HepG2 (cell line): ENCODE measurements around the gene SLCO2B1. TPM values are rescaled to one million over a fixed set of nuclear protein-coding genes. Genes with fewer than 3 reads are reported as not detected.

Experiments
- ATF1 ChIP-seq: IDR thresholded peaks from 2 replicates; pipeline ENCODE4 v1.6.1; 2016; ENCODE audit warnings: mild to moderate bottlenecking, control low read depth
- DMAP1 ChIP-seq: IDR thresholded peaks from 2 replicates; pipeline ENCODE4 v1.6.1; 2016
- EP300 ChIP-seq, 3 experiments: sonication (generic) in 1 of 3; formaldehyde crosslinking in 1 of 3; IDR thresholded peaks; 2 replicates each; pipeline versions ENCODE4 v1.5.1 to v1.6.1; 2011 to 2020; ENCODE audit warnings: low read depth in 2 of 3, low read length in 2 of 3, borderline replicate concordance in 1 of 3, improper control_type of control experiment in 1 of 3, mild to moderate bottlenecking in 1 of 3, missing genetic modification reagents in 1 of 3, moderate library complexity in 1 of 3
- FOXJ3 ChIP-seq: sonication (generic); formaldehyde crosslinking; IDR thresholded peaks from 2 replicates; pipeline ENCODE4 v1.4.0; 2020; ENCODE audit warnings: missing genetic modification reagents, mild to moderate bottlenecking, borderline replicate concordance
- GABPA ChIP-seq, 2 experiments: IDR thresholded peaks; 2 replicates each; pipeline ENCODE4 v1.6.1; 2011 to 2016; ENCODE audit warnings: low read depth in 2 of 2, low read length in 1 of 2, missing biosample characterization in 1 of 2, missing genetic modification characterization in 1 of 2
- HMG20A ChIP-seq: IDR thresholded peaks from 2 replicates; pipeline ENCODE4 v1.6.1; 2016; ENCODE audit warnings: borderline replicate concordance
- HNF4G ChIP-seq, 2 experiments: sonication (generic) in 1 of 2; formaldehyde crosslinking in 1 of 2; IDR thresholded peaks; 2 replicates each; pipeline versions ENCODE4 v1.4.0 to v1.6.1; 2011 to 2020; ENCODE audit warnings: borderline replicate concordance in 2 of 2, low read depth in 2 of 2, mild to moderate bottlenecking in 2 of 2, low read length in 1 of 2, missing genetic modification reagents in 1 of 2, moderate library complexity in 1 of 2
- IRF2 ChIP-seq: IDR thresholded peaks from 2 replicates; pipeline ENCODE4 v1.6.1; 2018; ENCODE audit warnings: missing genetic modification reagents, missing compliant biosample characterization
- IRX3 ChIP-seq: sonication (generic); formaldehyde crosslinking; IDR thresholded peaks from 2 replicates; pipeline ENCODE4 v1.8.1; 2023; ENCODE audit warnings: mild to moderate bottlenecking, low read depth, missing genetic modification reagents, borderline replicate concordance
- KDM1A ChIP-seq: IDR thresholded peaks from 2 replicates; pipeline ENCODE4 v1.6.1; 2016; ENCODE audit warnings: missing compliant biosample characterization
- NR2F2 ChIP-seq: IDR thresholded peaks from 2 replicates; pipeline ENCODE4 v1.6.1; 2012; ENCODE audit warnings: low read depth, inconsistent platforms, borderline replicate concordance
- SMAD1 ChIP-seq: sonication (generic); formaldehyde crosslinking; IDR thresholded peaks from 2 replicates; pipeline ENCODE4 v1.4.0; 2020; ENCODE audit warnings: missing genetic modification reagents, low read depth, mild to moderate bottlenecking, borderline replicate concordance
- SRY ChIP-seq: sonication (generic); formaldehyde crosslinking; IDR thresholded peaks from 2 replicates; pipeline ENCODE4 v1.8.0; 2022; ENCODE audit warnings: mild to moderate bottlenecking, missing genetic modification reagents
- TBL1XR1 ChIP-seq: fragments of 150-350 bp; IDR thresholded peaks from 2 replicates; pipeline ENCODE4 v1.6.1; 2014; ENCODE audit warnings: borderline replicate concordance, low read length; ENCODE audit not compliant: partially characterized antibody
- ZNF556 ChIP-seq: sonication (generic); formaldehyde crosslinking; IDR thresholded peaks from 2 replicates; pipeline ENCODE4 v1.4.0; 2020; ENCODE audit warnings: mild to moderate bottlenecking, missing genetic modification reagents, borderline replicate concordance
- ZNF644 ChIP-seq: IDR thresholded peaks from 2 replicates; pipeline ENCODE4 v1.6.1; 2016; ENCODE audit warnings: low read depth
- polyA plus RNA-seq, 8 experiments: library from polyadenylated mRNA; depleted of rRNA in 3 of 8; stranded (reverse) in 7 of 8; unstranded in 1 of 8; fragments of >200 nt; fragmentation: Illumina TruSeq in 4 of 8; extraction: Trizol in 4 of 8; gene quantifications; 2 replicates each; pipeline versions ENCODE4 v1.2.1 to v1.2.3, GENCODE V29; 2011 to 2016; ENCODE audit warnings: low read depth in 4 of 8, missing spikeins in 1 of 8, mixed read lengths in 1 of 8; ENCODE audit not compliant: insufficient read depth in 1 of 8
- total RNA-seq, 5 experiments: library from RNA; depleted of rRNA; stranded (reverse); fragments of >200 nt; fragmentation: Illumina TruSeq; extraction: Trizol; gene quantifications; 2 replicates each; pipeline ENCODE4 v1.2.3, GENCODE V29; 2016; ENCODE audit warnings: low read depth in 1 of 5
- TF ChIP-seq, protein P1 (sequence below): sonication (generic); formaldehyde crosslinking; IDR thresholded peaks from 2 replicates; pipeline ENCODE4 v1.4.0; 2020; ENCODE audit warnings: missing genetic modification reagents, low read depth, mild to moderate bottlenecking, borderline replicate concordance
- TF ChIP-seq, protein P2 (sequence below), 2 experiments: sonication (generic) in 1 of 2; formaldehyde crosslinking in 1 of 2; IDR thresholded peaks; 2 replicates each; pipeline versions ENCODE4 v1.6.1 to v1.9.0; 2014 to 2022; ENCODE audit warnings: antibody characterized with exemption in 1 of 2, borderline replicate concordance in 1 of 2, inconsistent platforms in 1 of 2, low read depth in 1 of 2, missing genetic modification reagents in 1 of 2
- TF ChIP-seq, protein P3 (sequence below): sonication (generic); formaldehyde crosslinking; IDR thresholded peaks from 2 replicates; pipeline ENCODE4 v1.4.0; 2020; ENCODE audit warnings: mild to moderate bottlenecking, missing genetic modification reagents

The SLCO2B1 gene
- total and polyA plus RNA-seq, 2 of the 13 experiments (the other 11 are each of a cell fraction or from before 2014, with no cell fraction given), result 15.3 to 19.8 TPM

DNA sequence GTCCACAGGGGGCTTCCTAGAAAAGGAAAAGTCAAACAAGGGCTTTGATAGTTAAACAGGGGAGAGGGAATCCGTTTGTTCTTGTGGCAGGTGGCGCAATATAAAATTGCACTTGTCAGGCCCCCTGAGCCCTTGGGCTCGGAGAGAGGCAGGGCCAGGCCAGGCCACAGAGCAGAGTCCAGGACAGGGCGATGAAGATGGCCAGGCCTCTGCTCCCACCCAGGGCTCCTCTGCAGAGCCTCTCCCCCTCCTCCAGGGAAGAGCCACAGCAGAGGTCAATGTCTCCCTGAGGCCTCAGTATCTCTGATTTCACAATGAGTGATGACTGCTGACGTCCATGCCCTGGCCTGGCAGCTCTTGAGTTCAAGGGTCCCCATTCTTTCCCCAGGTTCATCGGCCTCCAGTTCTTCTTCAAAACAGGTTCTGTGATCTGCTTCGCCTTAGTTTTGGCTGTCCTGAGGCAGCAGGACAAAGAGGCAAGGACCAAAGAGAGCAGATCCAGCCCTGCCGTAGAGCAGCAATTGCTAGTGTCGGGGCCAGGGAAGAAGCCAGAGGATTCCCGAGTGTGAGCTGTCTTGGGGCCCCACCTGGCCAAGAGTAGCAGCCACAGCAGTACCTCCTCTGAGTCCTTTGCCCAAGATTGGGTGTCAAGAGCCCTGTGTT lies 53.2 kb downstream of the SLCO2B1 start (continued):
- TF ChIP-seq HMG20A (no peak; the same call in 1 of the 2 replicates), DMAP1 (CRISPR knock-in tag) (no peak), IRX3 (CRISPR knock-in tag) (no peak), SRY (CRISPR knock-in tag) (no peak), HNF4G (IDR thresholded peaks at IDR 0.05; ENCODE audit: borderline replicate concordance, low read depth, low read length) (peak; percentile 94), HNF4G (CRISPR knock-in tag; IDR thresholded peaks at IDR 0.05; ENCODE audit: borderline replicate concordance, low read depth) (peak; percentile 84), KDM1A (CRISPR knock-in tag) (no peak), FOXJ3 (CRISPR knock-in tag) (peak; percentile 47; the same call in 1 of the 2 replicates), SMAD1 (CRISPR knock-in tag) (no peak), EP300 (IDR thresholded peaks at IDR 0.05; ENCODE audit: low read depth in 2 of 2, low read length in 2 of 2) (peak; percentile 71 to 80; a peak in 3 of 4 replicates), EP300 (CRISPR knock-in tag; IDR thresholded peaks at IDR 0.05; ENCODE audit: borderline replicate concordance) (no peak; the same call in 1 of the 2 replicates), ATF1 (CRISPR knock-in tag) (peak; percentile 72), ZNF644 (CRISPR knock-in tag) (no peak), NR2F2 (peak; percentile 79), TBL1XR1 (no peak), IRF2 (peak; percentile 55; the same call in 1 of the 2 replicates), ZNF556 (no peak; the same call in 1 of the 2 replicates), GABPA (IDR thresholded peaks at IDR 0.05; ENCODE audit: low read depth, low read length) (no peak), GABPA (CRISPR knock-in tag; IDR thresholded peaks at IDR 0.05; ENCODE audit: low read depth) (no peak)
- TF ChIP-seq, protein P1, sequence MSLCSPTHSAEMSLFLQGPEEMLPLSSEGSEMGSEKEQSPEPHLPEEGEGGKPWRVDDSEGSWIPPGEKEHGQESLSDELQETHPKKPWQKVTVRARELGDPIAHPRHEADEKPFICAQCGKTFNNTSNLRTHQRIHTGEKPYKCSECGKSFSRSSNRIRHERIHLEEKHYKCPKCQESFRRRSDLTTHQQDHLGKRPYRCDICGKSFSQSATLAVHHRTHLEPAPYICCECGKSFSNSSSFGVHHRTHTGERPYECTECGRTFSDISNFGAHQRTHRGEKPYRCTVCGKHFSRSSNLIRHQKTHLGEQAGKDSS, result no peak
- TF ChIP-seq, protein P2, sequence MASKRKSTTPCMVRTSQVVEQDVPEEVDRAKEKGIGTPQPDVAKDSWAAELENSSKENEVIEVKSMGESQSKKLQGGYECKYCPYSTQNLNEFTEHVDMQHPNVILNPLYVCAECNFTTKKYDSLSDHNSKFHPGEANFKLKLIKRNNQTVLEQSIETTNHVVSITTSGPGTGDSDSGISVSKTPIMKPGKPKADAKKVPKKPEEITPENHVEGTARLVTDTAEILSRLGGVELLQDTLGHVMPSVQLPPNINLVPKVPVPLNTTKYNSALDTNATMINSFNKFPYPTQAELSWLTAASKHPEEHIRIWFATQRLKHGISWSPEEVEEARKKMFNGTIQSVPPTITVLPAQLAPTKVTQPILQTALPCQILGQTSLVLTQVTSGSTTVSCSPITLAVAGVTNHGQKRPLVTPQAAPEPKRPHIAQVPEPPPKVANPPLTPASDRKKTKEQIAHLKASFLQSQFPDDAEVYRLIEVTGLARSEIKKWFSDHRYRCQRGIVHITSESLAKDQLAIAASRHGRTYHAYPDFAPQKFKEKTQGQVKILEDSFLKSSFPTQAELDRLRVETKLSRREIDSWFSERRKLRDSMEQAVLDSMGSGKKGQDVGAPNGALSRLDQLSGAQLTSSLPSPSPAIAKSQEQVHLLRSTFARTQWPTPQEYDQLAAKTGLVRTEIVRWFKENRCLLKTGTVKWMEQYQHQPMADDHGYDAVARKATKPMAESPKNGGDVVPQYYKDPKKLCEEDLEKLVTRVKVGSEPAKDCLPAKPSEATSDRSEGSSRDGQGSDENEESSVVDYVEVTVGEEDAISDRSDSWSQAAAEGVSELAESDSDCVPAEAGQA (IDR thresholded peaks at IDR 0.05; ENCODE audit: low read depth), result no peak
- TF ChIP-seq, protein P2 (CRISPR knock-in tag; IDR thresholded peaks at IDR 0.05; ENCODE audit: borderline replicate concordance), result no peak
- TF ChIP-seq, protein P3, sequence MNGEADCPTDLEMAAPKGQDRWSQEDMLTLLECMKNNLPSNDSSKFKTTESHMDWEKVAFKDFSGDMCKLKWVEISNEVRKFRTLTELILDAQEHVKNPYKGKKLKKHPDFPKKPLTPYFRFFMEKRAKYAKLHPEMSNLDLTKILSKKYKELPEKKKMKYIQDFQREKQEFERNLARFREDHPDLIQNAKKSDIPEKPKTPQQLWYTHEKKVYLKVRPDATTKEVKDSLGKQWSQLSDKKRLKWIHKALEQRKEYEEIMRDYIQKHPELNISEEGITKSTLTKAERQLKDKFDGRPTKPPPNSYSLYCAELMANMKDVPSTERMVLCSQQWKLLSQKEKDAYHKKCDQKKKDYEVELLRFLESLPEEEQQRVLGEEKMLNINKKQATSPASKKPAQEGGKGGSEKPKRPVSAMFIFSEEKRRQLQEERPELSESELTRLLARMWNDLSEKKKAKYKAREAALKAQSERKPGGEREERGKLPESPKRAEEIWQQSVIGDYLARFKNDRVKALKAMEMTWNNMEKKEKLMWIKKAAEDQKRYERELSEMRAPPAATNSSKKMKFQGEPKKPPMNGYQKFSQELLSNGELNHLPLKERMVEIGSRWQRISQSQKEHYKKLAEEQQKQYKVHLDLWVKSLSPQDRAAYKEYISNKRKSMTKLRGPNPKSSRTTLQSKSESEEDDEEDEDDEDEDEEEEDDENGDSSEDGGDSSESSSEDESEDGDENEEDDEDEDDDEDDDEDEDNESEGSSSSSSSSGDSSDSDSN (CRISPR knock-in tag), result peak; percentile 32
